Measurements from ENCODE around the gene EDN3.

GRCh38 chr20:59255256-59255655 lies 45.2 kb upstream of the EDN3 start:
- TF ChIP-seq REST (IDR thresholded peaks at IDR 0.05; ENCODE audit: insufficient read depth in 1 of 2, low read depth in 2 of 2, low read length in 2 of 2) (no peak), FOXP2 (optimal IDR thresholded peaks at IDR 0.05; ENCODE audit: borderline replicate concordance, extremely low read depth, extremely low read length, insufficient read depth) (no peak), POLR2AphosphoS5 (IDR thresholded peaks at IDR 0.05; ENCODE audit: low read depth, low read length) (no peak), TAF1 (IDR thresholded peaks at IDR 0.05; ENCODE audit: borderline replicate concordance, insufficient read depth, low read length) (no peak), SIN3A (IDR thresholded peaks at IDR 0.05; ENCODE audit: borderline replicate concordance, insufficient read depth, low read length) (no peak)
